Suppressor macrophage treated with lipopolysaccharide for 4 hours (primary cell): ENCODE results near the gene PRR36.
A peak's percentile ranks its signal among the peaks of the same experiment; 100 is the strongest.
"Not testable (repeated sequence)": the region's sequence is repeated elsewhere in the genome, so short reads cannot be mapped to it uniquely, and the experiment has no call there.

Experiments used
- DNase-seq: peaks from one replicate; pipeline ENCODE4 v3.0.0-alpha.2; 2020

PRR36 gene

GRCh38 chr19:7874076-7874896 is at the start of gene PRR36:
Gene PRR36, minus strand, starts transcription at chr19:7874390. Its CDS starts 701 bp downstream, at chr19:7873689.
- DNase-seq = no peak

- DNase-seq = no peak
Measured at GRCh38 chr19:7923295-7924191, 49.4 kb upstream of the PRR36 start.

GRCh38 chr19:7922836-7923195 is 48.6 kb upstream of the PRR36 start:
- DNase-seq = no peak

DNA sequence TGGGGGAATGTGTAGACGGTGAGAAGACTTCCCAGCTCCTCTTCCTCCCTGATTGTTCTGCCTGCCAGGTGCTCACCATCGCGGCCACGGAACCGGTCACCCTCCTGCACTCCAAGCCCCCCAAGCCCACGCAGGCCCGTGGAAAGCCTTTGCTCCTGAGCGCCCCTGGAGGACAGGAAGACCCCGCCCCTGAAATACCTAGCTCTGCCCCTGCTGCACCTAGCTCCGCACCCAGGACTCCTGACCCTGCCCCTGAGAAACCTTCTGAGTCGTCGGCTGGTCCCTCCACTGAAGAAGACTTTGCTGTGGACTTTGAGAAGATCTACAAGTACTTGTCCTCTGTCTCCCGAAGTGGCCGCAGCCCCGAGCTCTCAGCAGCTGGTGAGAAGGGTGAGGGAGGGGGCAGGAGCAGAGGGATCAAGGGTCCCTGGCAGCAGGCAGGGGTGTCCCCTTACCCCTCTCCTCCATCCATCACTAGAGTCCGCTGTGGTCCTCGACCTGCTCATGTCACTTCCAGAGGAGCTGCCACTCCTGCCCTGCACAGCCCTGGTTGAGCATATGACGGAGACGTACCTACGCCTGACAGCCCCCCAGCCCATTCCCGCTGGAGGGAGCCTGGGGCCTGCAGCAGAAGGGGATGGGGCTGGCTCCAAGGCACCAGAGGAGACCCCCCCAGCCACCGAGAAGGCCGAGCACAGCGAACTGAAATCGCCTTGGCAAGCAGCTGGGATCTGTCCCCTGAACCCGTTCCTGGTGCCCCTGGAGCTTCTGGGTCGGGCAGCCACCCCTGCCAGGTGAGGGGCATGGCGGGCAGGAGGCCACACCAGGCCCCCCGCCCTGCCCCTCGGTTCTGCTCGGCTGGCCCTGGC is 48.0 kb upstream of the PRR36 start:
- no peak for DNase-seq

GRCh38 chr19:7921302-7921966 is 47.2 kb upstream of the PRR36 start:
- no peak for DNase-seq

GRCh38 chr19:7920519-7921301 is 46.5 kb upstream of the PRR36 start:
- peak; percentile 100 for DNase-seq

- DNase-seq = peak; percentile 96
Measured at GRCh38 chr19:7919610-7920518, 45.7 kb upstream of the PRR36 start, which contains the start of gene SNAPC2. Gene SNAPC2, plus strand, starts transcription at chr19:7920338. Its CDS starts 29 bp downstream, at chr19:7920367.

DNA sequence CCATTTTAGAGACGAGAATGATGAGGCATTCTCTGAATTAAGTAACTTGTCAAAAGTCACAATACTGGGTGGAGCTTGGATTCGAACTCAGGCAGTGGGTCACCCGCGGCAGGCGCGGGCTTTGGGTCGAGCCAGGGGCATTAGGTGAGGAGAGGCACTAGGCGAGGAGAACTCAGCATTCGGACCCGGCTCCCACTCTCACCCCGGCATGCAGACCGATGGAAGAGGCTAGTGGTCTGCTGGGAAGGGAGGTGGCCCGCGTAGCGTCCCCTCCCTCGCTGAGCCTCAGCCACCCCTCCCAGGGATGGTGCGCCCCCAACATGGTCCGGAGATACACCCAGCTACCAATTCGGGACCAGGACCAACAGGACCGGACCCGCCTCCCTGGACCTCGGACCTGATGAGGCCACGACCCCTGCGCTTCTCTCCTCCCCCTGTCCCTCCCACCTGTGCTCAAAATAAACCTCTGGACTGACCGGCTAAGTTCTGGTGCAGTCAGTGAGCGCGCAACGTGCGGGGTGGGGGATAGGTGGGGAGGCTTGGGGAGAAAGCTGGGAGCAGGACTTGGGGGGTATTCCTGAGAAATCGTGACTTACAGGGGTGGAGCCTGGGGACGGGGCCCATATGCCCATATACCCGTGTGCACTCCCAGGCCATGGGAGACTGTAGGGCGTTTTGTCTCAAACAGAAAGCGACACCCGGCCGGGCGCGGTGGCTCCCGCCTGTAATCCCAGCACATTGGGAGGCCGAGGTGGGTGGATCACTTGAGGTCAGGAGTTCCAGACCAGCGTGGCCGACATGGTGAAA is 44.6 kb upstream of the PRR36 start:
- DNase-seq = no peak

GRCh38 chr19:7918062-7918614 is 43.9 kb upstream of the PRR36 start:
- DNase-seq = not testable (repeated sequence)

- DNase-seq = peak; percentile 62
Measured at GRCh38 chr19:7917267-7918061, 43.3 kb upstream of the PRR36 start.

DNA sequence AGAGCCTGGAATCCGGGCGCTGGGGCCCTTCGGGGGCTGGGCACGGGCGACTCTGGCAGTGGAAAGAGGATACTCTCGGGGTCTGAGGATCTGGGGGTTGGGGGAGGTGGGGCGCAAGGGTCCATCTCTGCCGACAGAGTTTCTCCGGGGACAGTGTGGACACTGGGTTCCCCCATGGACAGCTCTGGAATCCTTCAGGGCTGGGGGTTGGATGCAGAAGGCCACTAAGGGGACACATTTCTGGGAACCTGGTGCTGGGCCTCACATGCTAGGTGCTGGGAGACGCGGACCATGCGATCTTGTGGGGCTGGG is 42.7 kb upstream of the PRR36 start:
- DNase-seq = no peak

GRCh38 chr19:7916103-7916954 is 42.1 kb upstream of the PRR36 start:
- peak; percentile 56 for DNase-seq

DNA sequence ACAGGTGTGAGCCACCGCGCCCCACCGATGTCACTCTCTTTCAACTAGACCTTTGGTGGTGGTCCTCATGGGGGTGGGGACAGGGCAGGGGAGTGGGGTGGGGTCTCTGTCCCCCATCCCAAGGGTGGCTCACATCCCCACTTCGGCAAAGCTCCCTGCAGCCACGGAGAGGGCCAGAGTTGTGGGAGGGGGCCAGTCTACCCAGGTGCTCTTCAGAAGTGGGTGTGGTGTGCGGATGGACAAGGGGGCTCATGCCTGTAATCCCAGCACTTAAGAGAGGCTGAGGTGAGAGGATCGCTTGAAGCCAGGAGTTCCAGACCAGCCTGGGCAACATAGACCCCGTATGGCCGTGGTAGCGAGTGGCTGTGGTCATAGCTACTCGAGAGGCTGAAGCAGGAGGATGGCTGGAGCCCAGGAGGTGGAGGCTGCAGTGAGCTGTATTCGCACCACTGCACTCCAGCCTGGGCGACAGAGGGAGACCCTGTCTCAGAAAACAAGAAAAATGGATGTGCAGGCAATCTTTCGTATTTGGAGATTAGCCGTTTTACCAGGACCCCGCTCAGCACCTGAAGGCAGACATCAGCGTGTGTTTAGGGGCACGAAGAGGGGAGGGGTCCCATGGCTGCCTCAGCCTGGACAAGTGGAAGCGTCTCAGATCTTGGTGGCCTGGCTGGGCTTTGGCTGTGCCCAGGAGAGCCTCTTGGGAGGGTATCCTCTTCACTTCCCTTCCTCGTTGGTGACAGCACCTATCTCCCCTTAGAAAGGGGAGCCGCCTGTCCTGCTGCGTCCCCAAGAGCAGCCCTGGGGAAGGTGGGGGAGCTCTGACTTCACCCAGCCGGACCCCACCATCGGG is 41.3 kb upstream of the PRR36 start:
- DNase-seq = no peak

DNA sequence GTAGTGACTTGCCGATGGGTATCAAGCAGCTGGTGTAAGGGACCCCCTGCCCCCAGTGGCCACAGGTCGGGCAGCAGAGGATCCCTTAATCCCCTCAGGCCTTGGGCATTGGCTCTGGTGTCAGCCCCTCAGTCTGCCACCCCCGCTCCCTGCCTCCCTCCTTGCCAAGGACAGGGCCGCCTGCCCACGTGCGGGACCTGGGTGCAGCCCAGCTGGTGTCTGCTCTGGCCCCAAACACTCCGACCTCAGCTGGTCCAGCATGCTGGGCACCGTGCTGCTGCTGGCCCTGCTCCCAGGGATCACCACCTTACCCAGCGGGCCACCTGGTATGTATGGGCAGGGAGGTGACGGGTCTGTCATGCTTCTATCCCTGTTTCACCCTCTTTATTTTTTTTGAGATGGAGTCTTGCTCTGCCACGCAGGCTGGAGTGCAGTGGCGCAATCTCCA is 40.4 kb upstream of the PRR36 start, which contains the start of gene TGFBR3L:
Gene TGFBR3L (plus strand): TSS at position 233 of the 448 bp plus-strand sequence.
- no peak for DNase-seq

- no peak for DNase-seq
Measured at GRCh38 chr19:7914099-7914498, 39.9 kb upstream of the PRR36 start.

- DNase-seq = no peak
Measured at GRCh38 chr19:7913652-7914051, 39.5 kb upstream of the PRR36 start.
